ENCODE measurements around the gene ELL.

DNA sequence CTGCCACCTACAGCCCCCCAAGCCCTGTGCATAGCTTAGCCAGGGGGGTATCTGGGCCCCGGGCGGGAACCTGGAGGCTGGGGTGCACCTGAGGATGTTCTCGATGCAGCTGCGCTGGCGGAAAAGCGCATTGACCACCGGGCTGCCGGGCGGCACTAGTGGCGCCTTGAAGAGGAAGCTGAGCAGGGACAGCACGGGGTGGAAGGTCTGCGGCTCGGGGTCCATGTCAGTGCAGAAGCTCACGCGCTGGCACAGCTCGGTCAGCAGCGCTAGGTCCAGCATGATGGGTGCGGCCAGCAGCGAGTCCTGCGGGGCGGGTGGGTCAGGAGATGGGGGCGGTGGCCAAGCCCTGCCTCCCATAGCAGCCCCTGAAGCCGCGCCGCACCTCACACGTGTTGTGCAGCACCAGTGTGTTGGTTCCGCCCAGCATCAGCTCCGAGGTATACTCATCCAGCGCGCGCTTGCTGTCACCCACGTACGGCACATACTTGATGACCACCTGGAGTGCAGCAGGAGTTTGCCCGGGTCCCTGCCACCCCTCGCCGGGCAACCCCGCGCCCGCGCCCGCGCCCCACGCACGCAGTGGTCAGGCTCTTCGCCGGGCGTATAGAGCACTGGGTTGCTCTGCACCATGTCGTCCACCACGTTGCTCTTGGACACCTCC is 86.6 kb downstream of the ELL start:
- no peak for TF ChIP-seq EZH2 (IDR thresholded peaks at IDR 0.05; ENCODE audit: borderline replicate concordance, insufficient read depth, low read length, poor library complexity, severe bottlenecking)
- TF ChIP-seq POLR2AphosphoS5 (IDR thresholded peaks at IDR 0.05): no peak
- TF ChIP-seq, protein P1, sequence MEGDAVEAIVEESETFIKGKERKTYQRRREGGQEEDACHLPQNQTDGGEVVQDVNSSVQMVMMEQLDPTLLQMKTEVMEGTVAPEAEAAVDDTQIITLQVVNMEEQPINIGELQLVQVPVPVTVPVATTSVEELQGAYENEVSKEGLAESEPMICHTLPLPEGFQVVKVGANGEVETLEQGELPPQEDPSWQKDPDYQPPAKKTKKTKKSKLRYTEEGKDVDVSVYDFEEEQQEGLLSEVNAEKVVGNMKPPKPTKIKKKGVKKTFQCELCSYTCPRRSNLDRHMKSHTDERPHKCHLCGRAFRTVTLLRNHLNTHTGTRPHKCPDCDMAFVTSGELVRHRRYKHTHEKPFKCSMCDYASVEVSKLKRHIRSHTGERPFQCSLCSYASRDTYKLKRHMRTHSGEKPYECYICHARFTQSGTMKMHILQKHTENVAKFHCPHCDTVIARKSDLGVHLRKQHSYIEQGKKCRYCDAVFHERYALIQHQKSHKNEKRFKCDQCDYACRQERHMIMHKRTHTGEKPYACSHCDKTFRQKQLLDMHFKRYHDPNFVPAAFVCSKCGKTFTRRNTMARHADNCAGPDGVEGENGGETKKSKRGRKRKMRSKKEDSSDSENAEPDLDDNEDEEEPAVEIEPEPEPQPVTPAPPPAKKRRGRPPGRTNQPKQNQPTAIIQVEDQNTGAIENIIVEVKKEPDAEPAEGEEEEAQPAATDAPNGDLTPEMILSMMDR (IDR thresholded peaks at IDR 0.05; ENCODE audit: poor library complexity, severe bottlenecking): no peak
- TF ChIP-seq, protein P2, sequence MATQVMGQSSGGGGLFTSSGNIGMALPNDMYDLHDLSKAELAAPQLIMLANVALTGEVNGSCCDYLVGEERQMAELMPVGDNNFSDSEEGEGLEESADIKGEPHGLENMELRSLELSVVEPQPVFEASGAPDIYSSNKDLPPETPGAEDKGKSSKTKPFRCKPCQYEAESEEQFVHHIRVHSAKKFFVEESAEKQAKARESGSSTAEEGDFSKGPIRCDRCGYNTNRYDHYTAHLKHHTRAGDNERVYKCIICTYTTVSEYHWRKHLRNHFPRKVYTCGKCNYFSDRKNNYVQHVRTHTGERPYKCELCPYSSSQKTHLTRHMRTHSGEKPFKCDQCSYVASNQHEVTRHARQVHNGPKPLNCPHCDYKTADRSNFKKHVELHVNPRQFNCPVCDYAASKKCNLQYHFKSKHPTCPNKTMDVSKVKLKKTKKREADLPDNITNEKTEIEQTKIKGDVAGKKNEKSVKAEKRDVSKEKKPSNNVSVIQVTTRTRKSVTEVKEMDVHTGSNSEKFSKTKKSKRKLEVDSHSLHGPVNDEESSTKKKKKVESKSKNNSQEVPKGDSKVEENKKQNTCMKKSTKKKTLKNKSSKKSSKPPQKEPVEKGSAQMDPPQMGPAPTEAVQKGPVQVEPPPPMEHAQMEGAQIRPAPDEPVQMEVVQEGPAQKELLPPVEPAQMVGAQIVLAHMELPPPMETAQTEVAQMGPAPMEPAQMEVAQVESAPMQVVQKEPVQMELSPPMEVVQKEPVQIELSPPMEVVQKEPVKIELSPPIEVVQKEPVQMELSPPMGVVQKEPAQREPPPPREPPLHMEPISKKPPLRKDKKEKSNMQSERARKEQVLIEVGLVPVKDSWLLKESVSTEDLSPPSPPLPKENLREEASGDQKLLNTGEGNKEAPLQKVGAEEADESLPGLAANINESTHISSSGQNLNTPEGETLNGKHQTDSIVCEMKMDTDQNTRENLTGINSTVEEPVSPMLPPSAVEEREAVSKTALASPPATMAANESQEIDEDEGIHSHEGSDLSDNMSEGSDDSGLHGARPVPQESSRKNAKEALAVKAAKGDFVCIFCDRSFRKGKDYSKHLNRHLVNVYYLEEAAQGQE (IDR thresholded peaks at IDR 0.05; ENCODE audit: borderline replicate concordance): no peak
